Measurements from ENCODE around the gene CCDC192. TPM values are rescaled to one million over a fixed set of nuclear protein-coding genes. Genes with fewer than 3 reads are reported as not detected.
"Not testable (repeated sequence)": the region's sequence is repeated elsewhere in the genome, so short reads cannot be mapped to it uniquely, and the experiment has no call there.

The CCDC192 gene
- total RNA-seq, 1 experiment from 2014 or later = not detected

DNA sequence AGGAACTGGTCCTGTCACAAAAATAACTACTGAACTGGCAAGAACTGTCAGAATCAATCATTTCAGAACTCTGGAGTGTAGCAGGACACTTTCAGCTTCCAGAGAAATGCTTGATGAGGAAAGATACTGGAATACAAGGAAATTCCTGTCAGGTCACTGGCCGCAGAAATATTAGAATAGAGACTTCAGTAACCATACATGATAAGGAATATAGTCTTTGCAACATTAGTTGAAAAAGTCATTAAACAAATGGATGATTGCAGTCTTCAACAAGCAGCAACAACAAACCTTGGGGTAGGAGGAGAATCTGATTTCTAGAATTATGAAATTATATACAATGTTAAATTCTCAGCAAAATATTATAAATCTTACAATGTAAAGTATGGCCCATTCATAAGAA lies 88.2 kb downstream of the CCDC192 start:
- H3K36me3 ChIP-seq (ENCODE audit: control insufficient read depth, insufficient read depth, low read length) = no peaks in the 10 kb centered on the region
- no peaks in the 10 kb centered on the region for H3K4me1 Mint-ChIP-seq (ENCODE audit: low read depth, unreplicated experiment)
- POLR2A ChIA-PET = no interaction called here
- intact Hi-C loops (cut with micrococcal nuclease; ENCODE audit: unreplicated experiment) = no loop called here
- peaks cover 7% of the 10 kb centered on the region; the same call in 1 of the 2 replicates for H3K9me3 ChIP-seq
- peaks cover 48% of the 10 kb centered on the region for H3K9me3 Mint-ChIP-seq (ENCODE audit: unreplicated experiment)
- H3K36me3 Mint-ChIP-seq (ENCODE audit: insufficient read depth, unreplicated experiment) = no peaks in the 10 kb centered on the region
- TF ChIP-seq, protein P1, sequence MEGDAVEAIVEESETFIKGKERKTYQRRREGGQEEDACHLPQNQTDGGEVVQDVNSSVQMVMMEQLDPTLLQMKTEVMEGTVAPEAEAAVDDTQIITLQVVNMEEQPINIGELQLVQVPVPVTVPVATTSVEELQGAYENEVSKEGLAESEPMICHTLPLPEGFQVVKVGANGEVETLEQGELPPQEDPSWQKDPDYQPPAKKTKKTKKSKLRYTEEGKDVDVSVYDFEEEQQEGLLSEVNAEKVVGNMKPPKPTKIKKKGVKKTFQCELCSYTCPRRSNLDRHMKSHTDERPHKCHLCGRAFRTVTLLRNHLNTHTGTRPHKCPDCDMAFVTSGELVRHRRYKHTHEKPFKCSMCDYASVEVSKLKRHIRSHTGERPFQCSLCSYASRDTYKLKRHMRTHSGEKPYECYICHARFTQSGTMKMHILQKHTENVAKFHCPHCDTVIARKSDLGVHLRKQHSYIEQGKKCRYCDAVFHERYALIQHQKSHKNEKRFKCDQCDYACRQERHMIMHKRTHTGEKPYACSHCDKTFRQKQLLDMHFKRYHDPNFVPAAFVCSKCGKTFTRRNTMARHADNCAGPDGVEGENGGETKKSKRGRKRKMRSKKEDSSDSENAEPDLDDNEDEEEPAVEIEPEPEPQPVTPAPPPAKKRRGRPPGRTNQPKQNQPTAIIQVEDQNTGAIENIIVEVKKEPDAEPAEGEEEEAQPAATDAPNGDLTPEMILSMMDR (IDR thresholded peaks at IDR 0.05; ENCODE audit: insufficient read depth in 1 of 2, low read depth in 1 of 2, low read length in 1 of 2, severe bottlenecking in 1 of 2, unreplicated experiment in 1 of 2) = no peak
- H3K27me3 Mint-ChIP-seq (ENCODE audit: insufficient read depth, unreplicated experiment) = no peaks in the 10 kb centered on the region
- no peak for DNase-seq
- no peak overlapping the region for H3K4me3 ChIP-seq (ENCODE audit: low read depth, low read length)
- no TSS peak for BruUV-seq (replicated peaks)
- no peak overlapping the region for H3K27ac Mint-ChIP-seq (ENCODE audit: unreplicated experiment)
- H3K4me3 Mint-ChIP-seq (ENCODE audit: unreplicated experiment) = no peak overlapping the region
- H3K4me1 ChIP-seq = no peaks in the 10 kb centered on the region
- H3K27me3 ChIP-seq (replicated peaks; ENCODE audit: control insufficient read depth, insufficient read depth, low read length) = no peaks in the 10 kb centered on the region
- CTCF ChIA-PET = no interaction called here

DNA sequence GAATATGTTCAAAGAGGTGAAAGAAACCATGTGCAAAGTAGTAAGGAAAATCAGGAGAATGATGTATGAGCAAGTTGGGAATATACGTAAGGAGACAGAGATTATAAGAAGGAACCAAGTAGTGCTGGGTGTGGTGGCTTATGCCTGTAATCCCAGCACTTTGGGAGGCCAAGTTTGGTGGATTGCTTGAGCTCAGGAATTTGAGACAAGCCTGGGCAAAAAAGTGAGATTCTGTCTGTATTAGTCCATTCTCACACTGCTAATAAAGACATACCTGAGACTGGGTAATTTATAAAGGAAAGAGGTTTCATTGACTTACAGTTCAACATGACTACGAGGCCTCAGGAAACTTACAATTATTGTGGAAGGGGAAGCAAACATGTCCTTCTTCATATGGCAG lies 88.7 kb downstream of the CCDC192 start:
- H3K27me3 Mint-ChIP-seq (ENCODE audit: insufficient read depth, unreplicated experiment); POLR2A ChIA-PET; CTCF ChIA-PET; H3K4me1 Mint-ChIP-seq (ENCODE audit: low read depth, unreplicated experiment); H3K4me3 ChIP-seq (ENCODE audit: low read depth, low read length); BruUV-seq (replicated peaks); H3K27ac Mint-ChIP-seq (ENCODE audit: unreplicated experiment); H3K4me1 ChIP-seq; H3K27me3 ChIP-seq (replicated peaks; ENCODE audit: control insufficient read depth, insufficient read depth, low read length); intact Hi-C loops (cut with micrococcal nuclease; ENCODE audit: unreplicated experiment); DNase-seq; H3K36me3 Mint-ChIP-seq (ENCODE audit: insufficient read depth, unreplicated experiment); H3K9me3 ChIP-seq; H3K36me3 ChIP-seq (ENCODE audit: control insufficient read depth, insufficient read depth, low read length); H3K4me3 Mint-ChIP-seq (ENCODE audit: unreplicated experiment): not testable (repeated sequence)
- peaks cover 48% of the 10 kb centered on the region for H3K9me3 Mint-ChIP-seq (ENCODE audit: unreplicated experiment)

DNA sequence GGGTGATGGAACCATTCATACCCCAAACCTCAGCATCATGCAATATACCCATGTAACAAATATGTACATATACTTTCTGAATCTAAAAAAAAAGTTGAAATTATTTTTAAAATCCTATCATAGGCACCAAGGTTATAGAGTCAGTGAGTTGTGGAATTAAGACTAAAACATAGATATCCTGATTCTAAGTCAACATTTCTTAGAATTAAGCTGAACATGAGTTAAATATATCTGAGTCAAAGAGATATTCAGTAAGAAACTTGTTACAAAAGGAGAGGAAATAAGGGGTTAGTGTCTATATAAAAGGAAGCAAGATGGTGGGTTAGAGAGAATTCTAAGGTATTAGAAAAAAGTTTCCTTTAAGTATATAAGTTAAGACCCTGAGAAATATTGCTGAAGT lies 89.9 kb downstream of the CCDC192 start:
- H3K9me3 ChIP-seq = peaks cover 7% of the 10 kb centered on the region; the same call in 1 of the 2 replicates
- no peak overlapping the region for H3K4me3 ChIP-seq (ENCODE audit: low read depth, low read length)
- Mint-ChIP-seq H3K27me3 (ENCODE audit: insufficient read depth, unreplicated experiment) (no peaks in the 10 kb centered on the region), H3K4me3 (ENCODE audit: unreplicated experiment) (no peak overlapping the region), H3K27ac (ENCODE audit: unreplicated experiment) (no peak overlapping the region), H3K9me3 (ENCODE audit: unreplicated experiment) (peaks cover 48% of the 10 kb centered on the region), H3K4me1 (ENCODE audit: low read depth, unreplicated experiment) (no peaks in the 10 kb centered on the region), H3K36me3 (ENCODE audit: insufficient read depth, unreplicated experiment) (no peaks in the 10 kb centered on the region)
- no peaks in the 10 kb centered on the region for H3K36me3 ChIP-seq (ENCODE audit: control insufficient read depth, insufficient read depth, low read length)
- no peak for DNase-seq
- ChIA-PET CTCF (no interaction called here), POLR2A (no interaction called here)
- TF ChIP-seq, protein P1 (IDR thresholded peaks at IDR 0.05; ENCODE audit: insufficient read depth in 1 of 2, low read depth in 1 of 2, low read length in 1 of 2, severe bottlenecking in 1 of 2, unreplicated experiment in 1 of 2) = no peak
- H3K27me3 ChIP-seq (replicated peaks; ENCODE audit: control insufficient read depth, insufficient read depth, low read length) = no peaks in the 10 kb centered on the region
- intact Hi-C loops (cut with micrococcal nuclease; ENCODE audit: unreplicated experiment) = no loop called here
- no peaks in the 10 kb centered on the region for H3K4me1 ChIP-seq
- no TSS peak for BruUV-seq (replicated peaks)

DNA sequence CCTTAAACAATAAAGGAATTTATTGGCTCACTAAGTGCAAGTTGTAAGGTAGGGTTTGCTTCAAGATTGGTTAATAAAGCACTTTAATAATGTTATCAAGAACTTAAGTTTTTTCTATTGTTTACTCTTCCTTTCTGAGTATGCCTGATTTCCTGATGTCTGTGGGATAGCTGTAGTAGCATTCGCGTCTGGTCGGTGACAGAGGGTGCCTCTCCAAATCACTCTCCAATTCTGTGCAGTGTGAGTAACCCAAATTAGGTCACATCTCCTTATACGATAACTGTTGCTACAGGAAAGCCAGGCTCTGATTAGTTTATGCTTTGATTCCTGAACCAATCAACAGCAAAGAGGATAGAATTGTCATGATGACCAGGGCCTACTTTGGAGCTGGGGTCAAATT lies 90.7 kb downstream of the CCDC192 start:
- no peaks in the 10 kb centered on the region for H3K27me3 Mint-ChIP-seq (ENCODE audit: insufficient read depth, unreplicated experiment)
- BruUV-seq (replicated peaks) = no TSS peak
- peaks cover 41% of the 10 kb centered on the region for H3K9me3 Mint-ChIP-seq (ENCODE audit: unreplicated experiment)
- H3K4me1 Mint-ChIP-seq (ENCODE audit: low read depth, unreplicated experiment) = no peaks in the 10 kb centered on the region
- Histone ChIP-seq H3K4me3 (ENCODE audit: low read depth, low read length) (no peak overlapping the region), H3K4me1 (no peaks in the 10 kb centered on the region), H3K9me3 (peaks cover 7% of the 10 kb centered on the region; the same call in 1 of the 2 replicates), H3K36me3 (ENCODE audit: control insufficient read depth, insufficient read depth, low read length) (no peaks in the 10 kb centered on the region), H3K27me3 (replicated peaks; ENCODE audit: control insufficient read depth, insufficient read depth, low read length) (no peaks in the 10 kb centered on the region)
- ChIA-PET POLR2A (no interaction called here), CTCF (no interaction called here)
- intact Hi-C loops (cut with micrococcal nuclease; ENCODE audit: unreplicated experiment) = no loop called here
- H3K36me3 Mint-ChIP-seq (ENCODE audit: insufficient read depth, unreplicated experiment) = no peaks in the 10 kb centered on the region
- no peak overlapping the region for H3K4me3 Mint-ChIP-seq (ENCODE audit: unreplicated experiment)
- TF ChIP-seq, protein P1 (IDR thresholded peaks at IDR 0.05; ENCODE audit: insufficient read depth in 1 of 2, low read depth in 1 of 2, low read length in 1 of 2, severe bottlenecking in 1 of 2, unreplicated experiment in 1 of 2) = no peak
- no peak overlapping the region for H3K27ac Mint-ChIP-seq (ENCODE audit: unreplicated experiment)
- DNase-seq = no peak
